Activated CD8-positive, alpha-beta memory T cell treated with anti-CD3 and anti-CD28 coated beads for 1 hour (primary cell): ENCODE measurements around the gene PPP2R5C.

Experiments
- DNase-seq, 2 donors: peaks; one replicate each; pipeline ENCODE4 v3.0.0-alpha.2; 2020; ENCODE audit warnings: low read depth in 1 of 2; ENCODE audit errors: extremely low read depth in 1 of 2

Gene PPP2R5C

GRCh38 chr14:101909371-101910096 is 148.0 kb downstream of the PPP2R5C start:
- DNase-seq, result no peak

GRCh38 chr14:101912841-101913240 is 151.3 kb downstream of the PPP2R5C start:
- DNase-seq, result no peak

- DNase-seq, result no peak
Measured at GRCh38 chr14:101914083-101914482, 152.6 kb downstream of the PPP2R5C start.

GRCh38 chr14:101915871-101916815 is 154.6 kb downstream of the PPP2R5C start:
- no peak for DNase-seq

- no peak for DNase-seq
Measured at GRCh38 chr14:101916816-101917412, 155.4 kb downstream of the PPP2R5C start.

- DNase-seq, result no peak
Measured at GRCh38 chr14:101917413-101918017, 156.0 kb downstream of the PPP2R5C start.

- no peak for DNase-seq
Measured at GRCh38 chr14:101918065-101918989, 156.8 kb downstream of the PPP2R5C start.

GRCh38 chr14:101920271-101920670 is 158.8 kb downstream of the PPP2R5C start:
- DNase-seq, result no peak

GRCh38 chr14:101922866-101923265 is 161.4 kb downstream of the PPP2R5C start:
- DNase-seq, result no peak

- no peak for DNase-seq
Measured at GRCh38 chr14:101925152-101925551, 163.6 kb downstream of the PPP2R5C start.

- no peak for DNase-seq
Measured at GRCh38 chr14:101926085-101926484, 164.6 kb downstream of the PPP2R5C start.

- DNase-seq, result no peak
Measured at GRCh38 chr14:101926620-101927019, 165.1 kb downstream of the PPP2R5C start.

GRCh38 chr14:101927859-101928258 is 166.3 kb downstream of the PPP2R5C start:
- DNase-seq, result no peak

- DNase-seq, result no peak
Measured at GRCh38 chr14:101928415-101928841, 166.9 kb downstream of the PPP2R5C start.

- no peak for DNase-seq
Measured at GRCh38 chr14:101929096-101929495, 167.6 kb downstream of the PPP2R5C start.

- no peak for DNase-seq
Measured at GRCh38 chr14:101929946-101930345, 168.4 kb downstream of the PPP2R5C start.

GRCh38 chr14:101932673-101933072 is 171.2 kb downstream of the PPP2R5C start:
- no peak for DNase-seq

- DNase-seq, result no peak
Measured at GRCh38 chr14:101933209-101933608, 171.7 kb downstream of the PPP2R5C start.

- no peak for DNase-seq
Measured at GRCh38 chr14:101934601-101935150, 173.2 kb downstream of the PPP2R5C start.
